ENCODE data around the gene KCNK13. TPM values are rescaled to one million over a fixed set of nuclear protein-coding genes. Genes with fewer than 3 reads are reported as not detected.
"Not testable (repeated sequence)": the region's sequence is repeated elsewhere in the genome, so short reads cannot be mapped to it uniquely, and the experiment has no call there.

KCNK13 gene
- 1.4 TPM for total RNA-seq

DNA sequence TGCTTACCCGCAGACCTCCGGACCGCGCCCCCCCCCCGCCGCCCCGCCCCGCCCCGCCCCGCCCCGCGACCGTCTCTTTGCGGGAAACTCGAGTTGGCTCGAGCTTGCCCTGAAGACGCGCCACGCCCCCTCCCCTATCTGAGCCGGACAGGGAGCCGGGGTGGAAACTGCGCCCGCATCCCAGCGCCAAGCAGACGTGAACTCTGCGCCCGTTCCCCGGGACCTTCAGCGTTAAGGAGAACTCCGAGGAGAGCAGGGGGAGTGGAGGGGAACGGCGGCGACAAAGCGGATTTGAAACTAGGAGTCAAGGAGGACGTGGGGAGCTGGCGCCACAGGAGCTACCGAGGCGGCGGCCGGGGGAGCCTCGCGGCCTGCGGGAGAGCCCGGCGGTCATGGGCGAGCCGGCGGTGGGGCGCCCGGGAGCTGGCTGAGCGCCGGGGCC lies at the start of gene KCNK13:
TSS of gene KCNK13 (plus strand) at position 310 of the 442 bp plus-strand sequence. CDS start 212 bp downstream, outside the sequence.
- DNase-seq (ENCODE audit: low spot score): no peak

DNA sequence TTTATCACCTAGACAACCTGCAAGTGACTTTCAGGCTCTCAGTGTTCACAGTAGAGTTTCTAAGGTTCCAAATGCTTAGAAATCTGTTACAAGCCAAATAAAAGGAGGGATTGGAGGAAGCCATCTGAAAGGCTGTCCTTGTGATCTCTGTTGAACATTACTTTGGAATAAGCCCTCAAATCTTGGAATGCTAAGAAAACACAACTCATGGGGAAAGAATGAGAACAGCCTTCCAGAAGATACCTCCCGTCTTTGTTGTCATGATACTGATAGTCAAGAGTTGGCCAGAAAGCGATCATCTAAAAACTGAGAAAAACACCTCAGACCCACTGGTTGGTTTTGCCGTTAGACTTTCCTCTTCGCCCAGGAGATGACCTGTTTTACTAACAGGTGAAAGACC lies 44.4 kb upstream of the KCNK13 start:
- no peak for DNase-seq (ENCODE audit: low spot score)

DNA sequence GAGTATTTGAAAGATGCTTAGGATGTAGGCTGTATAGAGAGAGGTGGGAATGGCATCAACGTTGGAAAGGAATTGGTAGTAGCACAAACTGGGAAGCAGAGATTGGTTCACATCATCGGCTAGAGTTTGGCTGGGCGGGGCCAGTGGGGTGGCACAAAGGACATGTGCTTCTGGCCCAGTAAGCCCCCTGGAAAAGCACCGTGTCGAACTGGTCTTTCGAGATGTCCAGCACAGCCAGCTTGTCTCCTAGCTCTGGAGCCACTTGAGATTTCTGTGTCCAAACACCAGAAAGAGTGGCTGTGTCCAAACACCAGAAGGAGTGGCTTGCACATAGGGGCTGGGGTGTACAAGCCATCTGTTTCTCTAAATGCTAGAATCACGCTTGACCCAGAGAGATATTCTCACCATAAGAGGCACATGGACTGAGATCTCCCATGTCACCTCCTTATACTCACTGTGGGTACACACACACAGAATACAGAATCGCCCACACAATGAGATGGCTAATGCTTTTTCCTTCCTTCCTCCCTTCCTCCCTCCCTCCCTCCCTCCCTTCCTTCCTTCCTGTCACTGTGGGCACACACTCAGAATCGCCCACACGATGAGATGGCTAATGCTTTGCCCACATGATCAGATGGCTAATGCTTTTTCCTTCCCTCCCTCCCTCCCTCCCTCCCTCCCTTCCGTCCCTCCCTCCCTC lies 41.8 kb upstream of the KCNK13 start:
- no peak for DNase-seq (ENCODE audit: low spot score)

- DNase-seq (ENCODE audit: low spot score): no peak
These were observed 38.5 kb upstream of the KCNK13 start for GRCh38 chr14:90023176-90023896.

GRCh38 chr14:90024910-90025309 lies 36.9 kb upstream of the KCNK13 start:
- no peak for DNase-seq (ENCODE audit: low spot score)

DNA sequence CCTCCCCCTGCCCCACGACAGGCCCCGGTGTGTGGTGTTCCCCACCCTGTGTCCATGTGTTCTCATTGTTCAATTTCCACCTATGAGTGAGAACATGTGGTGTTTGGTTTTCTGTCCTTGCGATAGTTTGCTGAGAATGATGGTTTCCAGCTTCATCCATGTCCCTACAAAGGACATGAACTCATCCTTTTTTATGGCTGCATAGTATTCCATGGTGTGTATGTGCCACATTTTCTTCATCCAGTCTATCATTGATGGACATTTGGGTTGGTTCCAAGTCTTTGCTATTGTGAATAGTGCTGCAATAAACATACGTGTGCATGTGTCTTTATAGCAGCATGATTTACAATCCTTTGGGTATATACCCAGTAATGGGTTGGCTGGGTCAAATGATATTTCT lies 35.2 kb upstream of the KCNK13 start:
- DNase-seq (ENCODE audit: low spot score): not testable (repeated sequence)

DNA sequence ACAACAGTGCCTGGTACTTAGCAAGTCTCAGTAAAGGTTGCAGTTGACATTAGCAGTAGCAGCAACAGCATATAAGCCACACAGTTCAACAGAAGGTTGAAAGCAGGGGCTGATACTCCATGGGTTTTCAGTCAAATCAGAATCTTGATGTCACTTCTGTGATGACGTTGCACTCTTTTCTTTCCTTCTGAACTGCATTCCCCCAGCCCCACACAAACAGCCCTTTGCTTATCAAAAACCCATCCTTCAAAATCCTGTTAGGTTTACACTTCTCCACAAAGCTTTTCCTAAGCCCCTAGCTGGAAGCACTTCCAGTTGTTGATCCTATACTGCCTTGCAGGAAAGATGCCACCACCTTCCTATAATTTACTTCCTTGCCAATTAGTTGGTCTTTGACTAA lies 34.0 kb upstream of the KCNK13 start:
- no peak for DNase-seq (ENCODE audit: low spot score)

DNA sequence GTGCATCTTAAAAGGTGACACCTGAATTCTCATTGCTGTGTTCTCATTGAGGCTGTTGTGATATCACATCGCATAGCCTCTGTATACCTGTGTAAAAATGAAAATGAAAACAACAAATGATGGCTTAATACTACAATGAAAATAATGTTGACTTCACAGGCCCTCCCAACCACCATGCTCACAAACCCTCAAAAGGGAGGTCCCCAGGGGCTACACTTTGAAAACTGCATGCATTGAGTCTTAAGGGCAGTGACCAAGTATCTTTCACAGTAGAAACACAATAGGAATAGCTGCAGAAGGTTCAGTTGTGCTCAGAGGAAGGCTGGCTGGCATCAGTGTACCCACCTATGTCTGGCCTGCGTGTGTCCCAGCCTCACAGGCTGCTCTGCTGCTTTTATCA lies 27.6 kb upstream of the KCNK13 start:
- no peak for DNase-seq (ENCODE audit: low spot score)

DNA sequence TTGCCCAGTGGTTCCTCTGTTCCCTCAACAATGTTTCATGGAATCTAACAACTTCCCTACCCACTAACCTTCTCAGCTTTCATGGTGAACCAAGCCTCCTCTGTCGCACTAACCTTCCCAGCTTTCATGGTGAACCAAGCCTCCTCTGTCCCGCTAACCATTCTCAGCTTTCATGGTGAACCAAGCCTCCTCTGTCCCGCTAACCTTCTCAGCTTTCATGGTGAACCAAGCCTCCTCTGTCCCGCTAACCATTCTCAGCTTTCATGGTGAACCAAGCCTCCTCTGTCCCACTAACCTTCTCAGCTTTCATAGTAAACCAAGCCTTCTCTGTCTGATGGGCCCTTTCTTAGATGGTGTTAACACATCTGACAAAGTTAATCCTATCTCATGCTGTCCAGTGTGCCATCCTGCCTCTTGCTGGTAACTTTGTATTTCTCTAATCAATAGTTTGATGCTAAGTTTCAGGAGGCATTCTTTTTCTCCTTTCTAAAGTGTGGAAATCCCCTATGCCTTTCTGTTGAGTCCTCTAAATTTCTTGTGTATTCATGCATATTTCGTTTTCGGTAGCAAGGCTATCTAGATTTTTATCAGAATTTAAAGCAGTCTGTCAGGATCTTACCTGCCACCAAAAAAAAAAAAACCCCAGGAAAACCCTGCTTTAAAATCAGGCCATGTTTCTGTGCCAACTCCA lies 26.8 kb upstream of the KCNK13 start:
- DNase-seq (ENCODE audit: low spot score): no peak

DNA sequence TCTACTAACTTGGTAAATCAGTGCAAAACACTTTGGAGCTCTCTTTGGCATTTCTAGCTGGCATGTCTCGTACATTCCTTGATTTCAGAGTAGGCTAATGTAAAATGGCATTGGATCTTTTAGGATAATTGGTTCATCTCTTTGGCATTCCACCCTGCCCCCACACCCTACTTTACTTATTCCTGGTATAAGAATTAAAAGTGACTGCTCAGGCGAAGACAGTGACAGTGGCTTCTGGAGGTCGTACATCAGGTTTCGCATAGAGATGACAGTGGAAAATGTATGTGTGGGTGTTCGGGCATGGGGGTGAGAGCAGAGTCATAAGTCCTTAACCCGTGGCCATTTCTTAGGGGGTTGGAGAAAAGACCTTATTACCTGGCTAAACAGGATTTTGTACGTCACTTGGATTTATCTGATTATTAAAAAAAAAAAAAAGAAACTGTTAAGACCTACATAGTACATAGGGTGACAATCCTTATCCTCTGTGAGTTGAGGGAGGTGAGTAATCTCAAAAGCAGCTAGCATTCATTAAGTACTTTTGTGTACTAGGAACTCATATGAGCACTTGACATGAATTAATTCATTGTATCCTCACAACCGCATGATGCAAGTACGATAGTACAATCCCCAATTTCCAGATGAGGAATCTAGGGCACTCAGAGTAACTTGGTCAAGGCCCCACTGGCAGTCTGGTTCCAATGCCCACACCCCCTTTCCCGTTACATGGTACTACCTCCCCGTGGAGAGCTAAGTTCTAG lies 22.4 kb upstream of the KCNK13 start:
- no peak for DNase-seq (ENCODE audit: low spot score)

GRCh38 chr14:90040411-90040810 lies 21.4 kb upstream of the KCNK13 start:
- DNase-seq (ENCODE audit: low spot score): no peak

DNA sequence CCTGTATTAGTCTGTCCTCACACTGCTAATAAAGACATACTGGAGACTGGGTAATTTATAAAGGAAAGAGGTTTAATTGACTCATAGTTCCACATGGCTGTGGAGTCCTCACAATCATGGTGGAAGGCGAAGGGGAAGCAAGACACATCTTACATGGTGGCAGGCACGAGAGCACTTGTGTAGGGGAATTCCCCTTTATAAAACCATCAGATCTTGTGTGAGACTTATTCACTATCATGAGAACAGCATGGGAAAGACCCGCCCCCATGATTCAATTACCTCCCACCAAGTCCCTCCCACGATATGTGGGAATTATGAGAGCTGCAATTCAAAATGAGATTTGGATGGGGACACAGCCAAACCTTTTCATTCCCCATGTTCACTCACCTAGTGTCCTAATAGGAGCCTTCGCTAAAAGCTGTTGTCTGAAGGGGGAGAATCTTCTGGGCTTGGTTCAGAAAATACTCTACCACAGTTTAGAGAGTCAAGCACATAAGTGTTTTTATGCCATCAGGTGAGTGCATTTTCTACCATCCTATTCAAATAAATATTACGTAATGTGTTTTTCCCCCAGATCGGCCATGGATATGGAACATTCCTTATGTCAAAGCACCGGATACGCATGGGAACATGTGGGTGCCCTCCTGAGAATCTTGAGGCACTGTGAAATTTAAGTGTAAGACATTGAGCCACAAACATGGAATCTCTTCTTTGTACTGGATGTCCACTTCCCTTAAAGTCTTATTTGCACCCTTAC lies 19.1 kb upstream of the KCNK13 start:
- no peak for DNase-seq (ENCODE audit: low spot score)

DNA sequence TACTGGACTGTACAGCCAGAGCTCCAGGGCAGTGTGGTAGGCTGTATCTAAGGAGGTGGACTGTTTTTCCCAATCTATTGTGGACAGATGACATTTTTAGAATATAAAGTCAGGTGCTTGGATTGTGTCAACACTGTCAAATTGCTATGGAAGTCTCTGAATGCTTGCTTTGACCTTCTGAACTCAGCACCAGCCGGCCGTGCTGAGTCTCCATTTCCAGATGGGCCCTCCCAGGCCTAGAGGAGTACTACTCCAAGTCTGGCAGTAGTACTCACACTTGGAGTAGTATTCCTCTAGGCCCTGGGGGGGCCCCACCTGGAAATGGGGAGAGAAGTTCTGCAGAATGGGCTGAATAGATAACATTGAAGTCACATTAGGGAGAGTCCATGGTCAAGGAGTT lies 16.2 kb upstream of the KCNK13 start:
- DNase-seq (ENCODE audit: low spot score): no peak

DNA sequence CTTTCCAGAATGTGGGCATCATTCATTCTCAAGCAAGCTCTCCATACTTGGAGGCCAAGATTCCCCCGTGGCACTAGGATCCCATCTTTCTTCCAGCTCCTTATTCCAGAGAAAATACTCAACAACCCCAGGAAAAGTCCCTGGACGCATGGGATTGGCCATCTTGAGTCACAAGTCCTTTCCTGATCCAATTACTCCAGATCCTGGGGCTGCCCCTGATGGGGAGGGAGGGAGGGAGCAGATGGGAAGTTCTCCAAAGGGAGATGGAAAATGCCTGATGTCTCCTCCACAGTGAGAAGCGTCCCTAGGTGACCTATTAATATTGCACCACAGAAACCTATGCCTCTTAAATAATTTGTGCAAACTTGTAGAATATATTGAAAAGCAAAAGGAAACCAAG lies 12.4 kb upstream of the KCNK13 start:
- DNase-seq (ENCODE audit: low spot score): no peak

- no peak for DNase-seq (ENCODE audit: low spot score)
These were observed 11.5 kb upstream of the KCNK13 start for GRCh38 chr14:90050271-90050670.

DNA sequence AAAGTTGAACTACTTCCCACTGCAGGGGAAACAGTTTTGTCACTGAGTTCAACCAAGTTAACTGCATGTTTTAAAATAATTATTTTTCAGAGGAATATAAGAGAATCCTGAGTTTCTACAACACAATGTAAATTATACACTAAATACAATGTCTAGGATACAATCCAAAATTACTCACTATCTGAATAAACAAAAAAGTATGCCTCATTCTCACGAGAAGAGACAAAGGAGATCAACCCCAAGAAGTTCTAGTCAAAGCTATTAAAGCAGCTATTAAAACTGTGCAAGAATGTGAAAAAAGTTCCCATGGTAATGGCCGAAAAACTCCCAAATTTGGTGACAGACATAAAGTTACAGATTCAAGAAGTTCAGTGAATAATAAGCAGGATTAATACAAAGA lies 8.8 kb upstream of the KCNK13 start:
- DNase-seq (ENCODE audit: low spot score): no peak

GRCh38 chr14:90054803-90055202 lies 7.0 kb upstream of the KCNK13 start:
- DNase-seq (ENCODE audit: low spot score): no peak

DNA sequence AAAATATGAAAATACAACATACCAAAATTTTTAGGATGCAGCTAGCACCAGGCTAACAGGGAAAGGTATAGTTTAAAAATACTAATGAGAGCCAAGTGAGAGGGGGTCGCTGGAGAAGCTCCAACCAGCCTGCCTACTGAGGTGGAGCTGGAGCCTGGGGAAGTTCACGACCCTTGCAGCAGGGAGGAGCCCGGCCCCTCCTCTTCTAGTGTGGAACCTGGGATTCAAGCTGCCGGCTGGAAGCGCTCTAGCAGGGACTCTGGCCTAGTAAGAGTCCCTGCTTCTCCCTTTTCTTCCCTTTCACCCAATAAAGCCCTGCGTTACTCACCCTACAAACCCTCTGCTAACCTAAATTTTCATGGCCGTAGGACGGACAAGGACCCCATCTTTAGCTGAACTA lies 5.0 kb upstream of the KCNK13 start:
- DNase-seq (ENCODE audit: low spot score): no peak

- DNase-seq (ENCODE audit: low spot score): no peak
These were observed 2.8 kb upstream of the KCNK13 start for GRCh38 chr14:90058876-90059458.

DNA sequence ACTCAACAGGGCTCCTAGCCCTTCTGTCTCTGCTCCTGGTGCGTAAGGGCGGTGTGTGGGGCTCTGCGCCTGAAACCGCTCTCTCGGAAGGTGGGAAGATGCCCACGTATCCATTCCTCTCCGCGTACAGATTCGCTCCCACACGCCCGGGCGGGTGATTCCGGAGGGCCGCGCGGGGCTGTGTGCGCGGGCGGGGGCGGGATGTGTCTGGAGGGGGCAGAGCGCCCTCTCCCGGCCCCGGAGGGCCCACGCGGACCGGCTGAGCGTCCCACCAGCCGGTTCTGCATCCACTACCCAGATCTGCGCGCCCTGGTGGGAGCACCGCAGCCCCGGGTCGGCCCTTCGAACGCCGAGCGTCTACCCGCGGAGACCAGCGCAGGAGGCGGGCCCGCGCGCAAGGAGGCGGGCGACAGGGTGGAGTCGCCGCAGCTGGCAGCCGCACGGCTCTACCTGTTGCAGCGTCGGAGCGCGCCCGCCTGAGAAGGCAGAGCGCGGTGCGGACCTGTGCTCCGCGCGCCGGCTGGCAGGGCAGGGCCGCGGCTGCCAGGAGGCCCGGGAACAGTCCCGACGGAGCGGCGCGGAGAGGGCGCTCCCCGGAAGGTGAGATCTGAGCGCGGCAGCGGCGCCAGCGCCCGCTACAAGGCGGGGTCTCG lies 1.4 kb upstream of the KCNK13 start:
- DNase-seq (ENCODE audit: low spot score): peak; percentile 19

All from mucosa of gallbladder (tissue), 1 donor.